HG03196 (cell line): ENCODE results near the gene PPWD1.

Experiments
- ATAC-seq: cut with Tn5 transposase; IDR thresholded peaks from one replicate; pipeline ENCODE4 v1.9.1; 2021; ENCODE audit not compliant: unreplicated experiment

The PPWD1 gene

GRCh38 chr5:65623482-65623881 lies 60.4 kb downstream of the PPWD1 start:
- ATAC-seq = no peak

- ATAC-seq = peak; percentile 97
Observed at GRCh38 chr5:65624025-65624570, 61.0 kb downstream of the PPWD1 start, which contains the start of gene TRIM23. Gene TRIM23, minus strand, starts transcription at chr5:65624333. Its CDS starts 59 bp downstream, at chr5:65624274.

- ATAC-seq = peak; percentile 71
Observed at GRCh38 chr5:65624571-65625555, 61.8 kb downstream of the PPWD1 start, which contains the start of the genes SHLD3 and TRAPPC13. Gene SHLD3, plus strand, starts transcription at chr5:65625027. Its CDS starts 4,561 bp downstream, at chr5:65629588. Gene TRAPPC13, plus strand, starts transcription at chr5:65625027. Its CDS starts 34 bp downstream, at chr5:65625061.

- no peak for ATAC-seq
Observed at GRCh38 chr5:65625743-65626142, 62.6 kb downstream of the PPWD1 start.

GRCh38 chr5:65630981-65631380 lies 67.9 kb downstream of the PPWD1 start:
- no peak for ATAC-seq
